SK-N-SH (cell line): ENCODE data around the gene TCOF1. TPM values are rescaled to one million over a fixed set of nuclear protein-coding genes. Genes with fewer than 3 reads are reported as not detected.

Experiments
- CTCF ChIA-PET: fragments of 300-600, 350-600 bp; formaldehyde crosslinking; extraction: SDS; loops from one replicate; lab custom pipeline; 2021; lab: Yijun Ruan, JAX
- POLR2A ChIA-PET: fragments of 350-600 bp; sonication (Branson Sonifier 250); formaldehyde crosslinking; extraction: SDS; loops from one replicate; lab custom pipeline; 2020; ENCODE audit warnings: antibody characterized with exemption, inconsistent platforms; lab: Yijun Ruan, JAX
- DNase-seq: peaks from one replicate; pipeline ENCODE4 v3.0.0; 2012
- H2AFZ ChIP-seq: fragments of 200-600 bp; sonication (generic); 2 replicates; pipeline ENCODE4 v1.8.1; 2016; ENCODE audit warnings: antibody characterized with exemption, mild to moderate bottlenecking, low read depth
- H3F3A ChIP-seq: fragments of 200-600 bp; sonication (generic); replicated peaks from 2 replicates; pipeline ENCODE3; 2016; ENCODE audit warnings: antibody characterized with exemption, mild to moderate bottlenecking; ENCODE audit not compliant: insufficient read depth
- H3K27ac ChIP-seq, 2 experiments: fragments of 200-500 bp in 1 of 2; fragments of 200-600 bp in 1 of 2; sonication (Bioruptor generic) in 1 of 2; sonication (generic), shearing (Covaris generic) in 1 of 2; 2 replicates each; pipeline versions ENCODE4 v1.5.1 to v1.6.1; 2014 to 2016; ENCODE audit warnings: low read depth in 2 of 2, inconsistent platforms in 1 of 2, low read length in 1 of 2, mild to moderate bottlenecking in 1 of 2, mixed read lengths in 1 of 2
- H3K27me3 ChIP-seq: fragments of 200-600 bp; sonication (generic), shearing (Covaris generic); 2 replicates; pipeline ENCODE4 v1.6.1; 2016; ENCODE audit warnings: mixed run types; ENCODE audit not compliant: insufficient read depth
- H3K36me3 ChIP-seq, 2 experiments: fragments of 200-500 bp in 1 of 2; fragments of 200-600 bp in 1 of 2; sonication (Bioruptor generic) in 1 of 2; sonication (generic) in 1 of 2; replicated peaks in 1 of 2; 2 replicates each; pipeline versions ENCODE3 to v1.5.1; 2014 to 2016; ENCODE audit warnings: low read length in 1 of 2, mild to moderate bottlenecking in 1 of 2; ENCODE audit not compliant: insufficient read depth in 2 of 2, control insufficient read depth in 1 of 2
- H3K4me1 ChIP-seq, 2 experiments: fragments of 200-500 bp in 1 of 2; fragments of 200-600 bp in 1 of 2; sonication (Bioruptor generic) in 1 of 2; sonication (generic), shearing (Covaris generic) in 1 of 2; 2 replicates each; pipeline versions ENCODE4 v1.5.1 to v1.6.1; 2014 to 2016; ENCODE audit warnings: low read depth in 1 of 2, low read length in 1 of 2, mixed run types in 1 of 2; ENCODE audit not compliant: insufficient read depth in 2 of 2, control insufficient read depth in 1 of 2
- H3K4me2 ChIP-seq: fragments of 200-600 bp; sonication (generic), shearing (Covaris generic); 2 replicates; pipeline ENCODE4 v1.6.1; 2017; ENCODE audit warnings: mixed run types
- H3K4me3 ChIP-seq, 2 experiments: fragments of 200-500 bp in 1 of 2; fragments of 200-600 bp in 1 of 2; sonication (Bioruptor generic) in 1 of 2; sonication (generic), shearing (Covaris generic) in 1 of 2; 2 replicates each; pipeline versions ENCODE4 v1.5.1 to v1.8.1; 2014 to 2016; ENCODE audit warnings: low read depth in 2 of 2, inconsistent platforms in 1 of 2, low read length in 1 of 2, mild to moderate bottlenecking in 1 of 2, mixed read lengths in 1 of 2, moderate library complexity in 1 of 2
- H3K79me2 ChIP-seq: fragments of 200-600 bp; sonication (generic); 2 replicates; pipeline ENCODE4 v1.8.1; 2017; ENCODE audit warnings: mild to moderate bottlenecking; ENCODE audit not compliant: insufficient read depth
- H3K9ac ChIP-seq: fragments of 200-600 bp; sonication (generic); 2 replicates; pipeline ENCODE4 v1.6.1; 2017; ENCODE audit warnings: mixed run types
- H3K9me2 ChIP-seq: fragments of 200-600 bp; sonication (generic); 2 replicates; pipeline ENCODE4 v1.6.1; 2017; ENCODE audit warnings: mixed run types
- H3K9me3 ChIP-seq: fragments of 200-600 bp; sonication (generic); 2 replicates; pipeline ENCODE4 v1.6.1; 2017; ENCODE audit warnings: mixed run types, mild to moderate bottlenecking, moderate library complexity
- H4K20me1 ChIP-seq: fragments of 200-600 bp; sonication (generic); 2 replicates; pipeline ENCODE4 v1.6.1; 2017; ENCODE audit warnings: mild to moderate bottlenecking, mixed run types; ENCODE audit not compliant: insufficient read depth
- FOXJ3 ChIP-seq: sonication (generic); formaldehyde crosslinking; IDR thresholded peaks from 2 replicates; pipeline ENCODE4 v1.5.1; 2020; ENCODE audit warnings: mild to moderate bottlenecking, missing genetic modification reagents
- FOXM1 ChIP-seq: IDR thresholded peaks from 2 replicates; pipeline ENCODE4 v1.4.0; 2012; ENCODE audit warnings: low read depth, mild to moderate bottlenecking
- GABPA ChIP-seq: IDR thresholded peaks from 2 replicates; pipeline ENCODE4 v1.4.0; 2012; ENCODE audit warnings: low read depth, mild to moderate bottlenecking
- GATA2 ChIP-seq: sonication (generic); formaldehyde crosslinking; IDR thresholded peaks from 2 replicates; pipeline ENCODE4 v1.5.0; 2020; ENCODE audit warnings: mild to moderate bottlenecking, missing genetic modification reagents
- MEF2A ChIP-seq: IDR thresholded peaks from 2 replicates; pipeline ENCODE4 v1.4.0; 2012; ENCODE audit warnings: low read depth, borderline replicate concordance
- MXI1 ChIP-seq: IDR thresholded peaks from 2 replicates; pipeline ENCODE4 v1.6.1; 2012; ENCODE audit warnings: mild to moderate bottlenecking, low read depth, low read length, improper control_type of control experiment
- RAD21 ChIP-seq: IDR thresholded peaks from 2 replicates; pipeline ENCODE4 v1.6.1; 2012; ENCODE audit warnings: mild to moderate bottlenecking, low read length
- REST ChIP-seq: IDR thresholded peaks from 2 replicates; pipeline ENCODE4 v1.6.1; 2012; ENCODE audit warnings: mild to moderate bottlenecking, low read depth, low read length, moderate library complexity
- RFX5 ChIP-seq: IDR thresholded peaks from 2 replicates; pipeline ENCODE4 v1.6.1; 2012; ENCODE audit warnings: mild to moderate bottlenecking, improper control_type of control experiment, low read length
- SIN3A ChIP-seq: IDR thresholded peaks from 2 replicates; pipeline ENCODE4 v1.6.1; 2012; ENCODE audit warnings: low read depth, mild to moderate bottlenecking, low read length, moderate library complexity, borderline replicate concordance
- SMC3 ChIP-seq: IDR thresholded peaks from 2 replicates; pipeline ENCODE4 v1.6.1; 2012; ENCODE audit warnings: low read depth, low read length, improper control_type of control experiment
- TAF1 ChIP-seq: IDR thresholded peaks from 2 replicates; pipeline ENCODE4 v1.6.1; 2012; ENCODE audit warnings: low read depth, mild to moderate bottlenecking, low read length, moderate library complexity, borderline replicate concordance
- TEAD4 ChIP-seq: IDR thresholded peaks from 2 replicates; pipeline ENCODE4 v1.4.0; 2012; ENCODE audit warnings: mild to moderate bottlenecking, borderline replicate concordance; ENCODE audit not compliant: insufficient read depth
- ZBTB33 ChIP-seq: IDR thresholded peaks from 2 replicates; pipeline ENCODE4 v1.4.0; 2012; ENCODE audit warnings: low read depth, borderline replicate concordance
- WGBS: methylation state at CpG from one replicate; pipeline ENCODE4 v1.1.6; 2017; ENCODE audit warnings: low lambda C conversion rate; 5-methylcytosine and 5-hydroxymethylcytosine counted together
- polyA plus RNA-seq, 3 experiments: library from polyadenylated mRNA; depleted of rRNA; stranded (reverse); fragments of >200 nt; gene quantifications; 2 replicates each; pipeline ENCODE4 v1.2.3, GENCODE V29; 2012
- TF ChIP-seq, protein P1 (sequence below): fragments of 150-350 bp; IDR thresholded peaks from 2 replicates; pipeline ENCODE4 v1.6.1; 2017; ENCODE audit warnings: antibody characterized with exemption, low read length, low read depth, borderline replicate concordance
- TF ChIP-seq, protein P2 (sequence below): IDR thresholded peaks from 2 replicates; pipeline ENCODE4; 2012
- TF ChIP-seq, protein P3 (sequence below): fragments of 200-600 bp; sonication (generic); IDR thresholded peaks from 2 replicates; pipeline ENCODE4 v1.6.1; 2017; ENCODE audit warnings: antibody characterized with exemption, mild to moderate bottlenecking, moderate library complexity
- TF ChIP-seq, protein P4 (sequence below): IDR thresholded peaks from 2 replicates; pipeline ENCODE4 v1.4.0; 2012; ENCODE audit warnings: low read depth

The TCOF1 gene
- polyA plus RNA-seq, 1 of the 3 experiments (the other 2 are of a cell fraction): 33.0 TPM

- H2AFZ ChIP-seq: no peak overlapping the region
- no peaks in the 10 kb centered on the region for H3K9me3 ChIP-seq
- H4K20me1 ChIP-seq: no peaks in the 10 kb centered on the region
- H3F3A ChIP-seq: peaks cover 8% of the 10 kb centered on the region
- no peaks in the 10 kb centered on the region for H3K36me3 ChIP-seq
- no peaks in the 10 kb centered on the region for H3K9me2 ChIP-seq
- TF ChIP-seq GABPA (no peak), REST (no peak), FOXJ3 (CRISPR knock-in tag) (no peak), FOXM1 (no peak), TAF1 (no peak), GATA2 (CRISPR knock-in tag) (no peak), MXI1 (peak; percentile 84), SIN3A (peak; percentile 69; the same call in 1 of the 2 replicates), SMC3 (peak; percentile 72), TEAD4 (no peak), RFX5 (peak; percentile 55), RAD21 (peak; percentile 85), ZBTB33 (no peak), MEF2A (no peak)
- TF ChIP-seq, protein P1, sequence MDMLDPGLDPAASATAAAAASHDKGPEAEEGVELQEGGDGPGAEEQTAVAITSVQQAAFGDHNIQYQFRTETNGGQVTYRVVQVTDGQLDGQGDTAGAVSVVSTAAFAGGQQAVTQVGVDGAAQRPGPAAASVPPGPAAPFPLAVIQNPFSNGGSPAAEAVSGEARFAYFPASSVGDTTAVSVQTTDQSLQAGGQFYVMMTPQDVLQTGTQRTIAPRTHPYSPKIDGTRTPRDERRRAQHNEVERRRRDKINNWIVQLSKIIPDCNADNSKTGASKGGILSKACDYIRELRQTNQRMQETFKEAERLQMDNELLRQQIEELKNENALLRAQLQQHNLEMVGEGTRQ: no peak
- TF ChIP-seq, protein P2, sequence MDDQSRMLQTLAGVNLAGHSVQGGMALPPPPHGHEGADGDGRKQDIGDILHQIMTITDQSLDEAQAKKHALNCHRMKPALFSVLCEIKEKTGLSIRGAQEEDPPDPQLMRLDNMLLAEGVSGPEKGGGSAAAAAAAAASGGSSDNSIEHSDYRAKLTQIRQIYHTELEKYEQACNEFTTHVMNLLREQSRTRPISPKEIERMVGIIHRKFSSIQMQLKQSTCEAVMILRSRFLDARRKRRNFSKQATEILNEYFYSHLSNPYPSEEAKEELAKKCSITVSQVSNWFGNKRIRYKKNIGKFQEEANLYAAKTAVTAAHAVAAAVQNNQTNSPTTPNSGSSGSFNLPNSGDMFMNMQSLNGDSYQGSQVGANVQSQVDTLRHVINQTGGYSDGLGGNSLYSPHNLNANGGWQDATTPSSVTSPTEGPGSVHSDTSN: no peak
- TF ChIP-seq, protein P3, sequence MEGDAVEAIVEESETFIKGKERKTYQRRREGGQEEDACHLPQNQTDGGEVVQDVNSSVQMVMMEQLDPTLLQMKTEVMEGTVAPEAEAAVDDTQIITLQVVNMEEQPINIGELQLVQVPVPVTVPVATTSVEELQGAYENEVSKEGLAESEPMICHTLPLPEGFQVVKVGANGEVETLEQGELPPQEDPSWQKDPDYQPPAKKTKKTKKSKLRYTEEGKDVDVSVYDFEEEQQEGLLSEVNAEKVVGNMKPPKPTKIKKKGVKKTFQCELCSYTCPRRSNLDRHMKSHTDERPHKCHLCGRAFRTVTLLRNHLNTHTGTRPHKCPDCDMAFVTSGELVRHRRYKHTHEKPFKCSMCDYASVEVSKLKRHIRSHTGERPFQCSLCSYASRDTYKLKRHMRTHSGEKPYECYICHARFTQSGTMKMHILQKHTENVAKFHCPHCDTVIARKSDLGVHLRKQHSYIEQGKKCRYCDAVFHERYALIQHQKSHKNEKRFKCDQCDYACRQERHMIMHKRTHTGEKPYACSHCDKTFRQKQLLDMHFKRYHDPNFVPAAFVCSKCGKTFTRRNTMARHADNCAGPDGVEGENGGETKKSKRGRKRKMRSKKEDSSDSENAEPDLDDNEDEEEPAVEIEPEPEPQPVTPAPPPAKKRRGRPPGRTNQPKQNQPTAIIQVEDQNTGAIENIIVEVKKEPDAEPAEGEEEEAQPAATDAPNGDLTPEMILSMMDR: peak; percentile 83
- TF ChIP-seq, protein P4, sequence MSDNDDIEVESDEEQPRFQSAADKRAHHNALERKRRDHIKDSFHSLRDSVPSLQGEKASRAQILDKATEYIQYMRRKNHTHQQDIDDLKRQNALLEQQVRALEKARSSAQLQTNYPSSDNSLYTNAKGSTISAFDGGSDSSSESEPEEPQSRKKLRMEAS: peak; percentile 90
- TF ChIP-seq, all 33 proteins: peak for 7
- Histone ChIP-seq H3K4me3 (peak overlapping the region in 1 of 2 experiments; percentile 28; a peak in 1 of 4 replicates), H3K79me2 (no peaks in the 10 kb centered on the region), H3K27ac (no peak overlapping the region), H3K27me3 (no peaks in the 10 kb centered on the region), H3K9ac (no peak overlapping the region), H3K4me2 (no peak overlapping the region), H3K4me1 (no peaks in the 10 kb centered on the region; a peak in 1 of 4 replicates)
- DNase-seq: peak; percentile 87
- ChIA-PET CTCF (interaction anchor here (0.6 to 2.1 kb wide), 41 partner anchors 8 to 603 kb away, joined by 3 to 11 read pairs (median 4); partner anchors contain the start of genes CD74 and TCOF1), POLR2A (interaction anchor here (0.5 to 1.2 kb wide), 4 partner anchors 14 to 174 kb away, joined by 3 to 4 read pairs (median 4); no protein-coding TSS in a partner anchor)
- WGBS: 27% methylated on average over 10 of the region's 13 CpGs
Observed at GRCh38 chr5:150436141-150436680, 78.7 kb downstream of the TCOF1 start.
